HepG2 (cell line): Measurements from ENCODE around the gene GAS6. TPM values are rescaled to one million over a fixed set of nuclear protein-coding genes. Genes with fewer than 3 reads are reported as not detected.
A peak's percentile ranks its signal among the peaks of the same experiment; 100 is the strongest.

Source experiments
- ATAC-seq: fragments of 200-7000 bp; cut with Tn5 transposase; 3 replicates; pipeline ENCODE4 v1.9.1; 2020; ENCODE audit warnings: mild to moderate bottlenecking, moderate library complexity
- BruUV-seq: library from RNA; stranded (reverse); fragments of 400-500 nt; replicated peaks from 2 replicates; lab custom pipeline; 2021; lab: Mats Ljungman, UMichigan
- CTCF ChIA-PET: fragments of 300-600 bp; formaldehyde crosslinking; extraction: SDS; loops from one replicate; lab custom pipeline; 2021; ENCODE audit warnings: low total read pairs, inconsistent platforms, low intra/inter-chr PET ratio; lab: Yijun Ruan, JAX
- POLR2A ChIA-PET: fragments of 350-600 bp; sonication (Branson Sonifier 250); formaldehyde crosslinking; loops from one replicate; lab custom pipeline; 2020; ENCODE audit warnings: antibody characterized with exemption, inconsistent platforms; lab: Yijun Ruan, JAX
- DNase-seq: peaks from one replicate; pipeline ENCODE4 v3.0.0-alpha.2; 2015; ENCODE audit warnings: low spot score
- FAIRE-seq: peaks from 3 replicates; lab custom pipeline; 2011; peaks lifted over from hg19 to GRCh38; lab: Jason Lieb, UNC
- H2AFZ ChIP-seq: one replicate; pipeline ENCODE4 v1.6.1; 2011; ENCODE audit warnings: low read length, inconsistent platforms
- H3K27ac ChIP-seq: fragments of 300-600 bp; 3 replicates; pipeline ENCODE4 v1.8.0; 2011; ENCODE audit warnings: mixed run types, mild to moderate bottlenecking, mixed read lengths, low read length, inconsistent platforms; ENCODE audit not compliant: insufficient read depth; ENCODE audit errors: extremely low read length
- H3K27me3 ChIP-seq, 2 experiments: fragments of 200-600 bp in 1 of 2; 2 replicates in 1 of 2; 3 replicates in 1 of 2; pipeline versions ENCODE4 v1.6.0 to v1.8.0; 2011; ENCODE audit warnings: low read length in 2 of 2, mild to moderate bottlenecking in 2 of 2, moderate library complexity in 2 of 2, inconsistent platforms in 1 of 2; ENCODE audit not compliant: insufficient read depth in 2 of 2, control insufficient read depth in 1 of 2
- H3K36me3 ChIP-seq, 2 experiments: fragments of 200-600 bp in 1 of 2; replicated peaks in 1 of 2; 2 replicates in 1 of 2; 3 replicates in 1 of 2; pipeline versions ENCODE4 v1.5.1 to v1.8.0; 2011; ENCODE audit warnings: low read length in 2 of 2, inconsistent platforms in 1 of 2; ENCODE audit not compliant: insufficient read depth in 2 of 2, control insufficient read depth in 1 of 2
- H3K4me1 ChIP-seq: 2 replicates; pipeline ENCODE4 v1.5.1; 2012; ENCODE audit warnings: low read length, inconsistent platforms; ENCODE audit not compliant: insufficient read depth
- H3K4me2 ChIP-seq: 2 replicates; pipeline ENCODE4 v1.6.0; 2011; ENCODE audit warnings: low read depth, low read length, inconsistent platforms
- H3K4me3 ChIP-seq, 3 experiments: fragments of 200-600 bp in 1 of 3; sonication (generic), shearing (Covaris generic) in 1 of 3; replicated peaks in 1 of 3; 2 replicates each; pipeline ENCODE4 v1.5.1; 2011 to 2016; ENCODE audit warnings: low read length in 3 of 3, inconsistent platforms in 2 of 3, low read depth in 2 of 3, mild to moderate bottlenecking in 2 of 3, control low read depth in 1 of 3, mixed read lengths in 1 of 3; ENCODE audit not compliant: insufficient read depth in 1 of 3
- H3K79me2 ChIP-seq: one replicate; pipeline ENCODE4 v1.6.1; 2011; ENCODE audit warnings: low read length, inconsistent platforms; ENCODE audit not compliant: insufficient read depth
- H3K9ac ChIP-seq: 2 replicates; pipeline ENCODE4 v1.6.0; 2011; ENCODE audit warnings: mild to moderate bottlenecking, low read depth, low read length, inconsistent platforms; ENCODE audit not compliant: insufficient read depth
- H3K9me3 ChIP-seq: 2 replicates; pipeline ENCODE4 v1.5.1; 2012; ENCODE audit warnings: mild to moderate bottlenecking, low read length
- H4K20me1 ChIP-seq: 2 replicates; pipeline ENCODE4 v1.6.0; 2011; ENCODE audit warnings: inconsistent platforms, mild to moderate bottlenecking, low read length, moderate library complexity; ENCODE audit not compliant: insufficient read depth
- JUNB ChIP-seq: sonication (generic); formaldehyde crosslinking; IDR thresholded peaks from 2 replicates; pipeline ENCODE4 v1.8.0; 2022; ENCODE audit warnings: missing genetic modification reagents, mild to moderate bottlenecking, borderline replicate concordance
- NFAT5 ChIP-seq: sonication (generic); formaldehyde crosslinking; IDR thresholded peaks from 2 replicates; pipeline ENCODE4 v1.4.0; 2020; ENCODE audit warnings: missing genetic modification reagents
- NKX3-1 ChIP-seq: sonication (generic); formaldehyde crosslinking; IDR thresholded peaks from 2 replicates; pipeline ENCODE4 v1.5.0; 2020; ENCODE audit warnings: missing genetic modification reagents
- SYNCRIP ChIP-seq: fragments of 200-400 bp; formaldehyde crosslinking; IDR thresholded peaks from 2 replicates; pipeline ENCODE4 v1.6.1; 2018; ENCODE audit warnings: mild to moderate bottlenecking, low read depth, low read length; ENCODE audit not compliant: insufficient read depth
- ZNF335 ChIP-seq: sonication (generic); formaldehyde crosslinking; IDR thresholded peaks from 2 replicates; pipeline ENCODE4 v1.4.0; 2020; ENCODE audit warnings: missing genetic modification reagents
- WGBS: methylation state at CpG from one replicate; pipeline ENCODE4 v1.1.6; 2017; ENCODE audit warnings: low lambda C conversion rate; 5-methylcytosine and 5-hydroxymethylcytosine counted together
- in situ Hi-C: cut with HindIII; loops from 2 replicates; pipeline ENCODE4 v1.10.0; 2017; ENCODE audit warnings: low pct_unique_long_range_greater_than_20kb; ENCODE audit not compliant: extremely low pct_ligation_motif_present
- intact Hi-C: fragments of 100-400 bp; cut with micrococcal nuclease; formaldehyde crosslinking; loops from one replicate; pipeline ENCODE4 v1.10.0; 2022; ENCODE audit not compliant: unreplicated experiment
- polyA plus RNA-seq, 8 experiments: library from polyadenylated mRNA; depleted of rRNA in 3 of 8; stranded (reverse) in 7 of 8; unstranded in 1 of 8; fragments of >200 nt; fragmentation: Illumina TruSeq in 4 of 8; extraction: Trizol in 4 of 8; gene quantifications; 2 replicates each; pipeline versions ENCODE4 v1.2.1 to v1.2.3, GENCODE V29; 2011 to 2016; ENCODE audit warnings: low read depth in 4 of 8, missing spikeins in 1 of 8, mixed read lengths in 1 of 8; ENCODE audit not compliant: insufficient read depth in 1 of 8
- total RNA-seq, 5 experiments: library from RNA; depleted of rRNA; stranded (reverse); fragments of >200 nt; fragmentation: Illumina TruSeq; extraction: Trizol; gene quantifications; 2 replicates each; pipeline ENCODE4 v1.2.3, GENCODE V29; 2016; ENCODE audit warnings: low read depth in 1 of 5
- TF ChIP-seq, protein P1 (sequence below), 2 experiments: sonication (generic) in 1 of 2; formaldehyde crosslinking in 1 of 2; IDR thresholded peaks; 2 replicates each; pipeline versions ENCODE4 v1.5.1 to v1.6.1; 2011 to 2020; ENCODE audit warnings: borderline replicate concordance in 1 of 2, low read depth in 1 of 2, low read length in 1 of 2, mild to moderate bottlenecking in 1 of 2, missing genetic modification reagents in 1 of 2, moderate library complexity in 1 of 2
- TF ChIP-seq, protein P2 (sequence below): sonication (generic); formaldehyde crosslinking; IDR thresholded peaks from 2 replicates; pipeline ENCODE4 v1.4.0; 2020; ENCODE audit warnings: mild to moderate bottlenecking, low read depth, missing genetic modification reagents
- TF ChIP-seq, protein P3 (sequence below): sonication (generic); formaldehyde crosslinking; IDR thresholded peaks from 2 replicates; pipeline ENCODE4 v1.5.1; 2020; ENCODE audit warnings: missing genetic modification reagents, mild to moderate bottlenecking, borderline replicate concordance

GAS6 gene
- total and polyA plus RNA-seq, 2 of the 13 experiments (the other 11 are each of a cell fraction or from before 2014, with no cell fraction given) = 0.09 to 0.24 TPM

GRCh38 chr13:113783200-113783881 lies 80.5 kb downstream of the GAS6 start (continued):
- TF ChIP-seq, protein P1, sequence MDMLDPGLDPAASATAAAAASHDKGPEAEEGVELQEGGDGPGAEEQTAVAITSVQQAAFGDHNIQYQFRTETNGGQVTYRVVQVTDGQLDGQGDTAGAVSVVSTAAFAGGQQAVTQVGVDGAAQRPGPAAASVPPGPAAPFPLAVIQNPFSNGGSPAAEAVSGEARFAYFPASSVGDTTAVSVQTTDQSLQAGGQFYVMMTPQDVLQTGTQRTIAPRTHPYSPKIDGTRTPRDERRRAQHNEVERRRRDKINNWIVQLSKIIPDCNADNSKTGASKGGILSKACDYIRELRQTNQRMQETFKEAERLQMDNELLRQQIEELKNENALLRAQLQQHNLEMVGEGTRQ (IDR thresholded peaks at IDR 0.05; ENCODE audit: low read depth, low read length) = 0 out of 2 replicates have a peak, but pooled peaks have one; percentile 21
- TF ChIP-seq, protein P1 (CRISPR knock-in tag; IDR thresholded peaks at IDR 0.05; ENCODE audit: borderline replicate concordance) = no peak
- TF ChIP-seq, protein P2, sequence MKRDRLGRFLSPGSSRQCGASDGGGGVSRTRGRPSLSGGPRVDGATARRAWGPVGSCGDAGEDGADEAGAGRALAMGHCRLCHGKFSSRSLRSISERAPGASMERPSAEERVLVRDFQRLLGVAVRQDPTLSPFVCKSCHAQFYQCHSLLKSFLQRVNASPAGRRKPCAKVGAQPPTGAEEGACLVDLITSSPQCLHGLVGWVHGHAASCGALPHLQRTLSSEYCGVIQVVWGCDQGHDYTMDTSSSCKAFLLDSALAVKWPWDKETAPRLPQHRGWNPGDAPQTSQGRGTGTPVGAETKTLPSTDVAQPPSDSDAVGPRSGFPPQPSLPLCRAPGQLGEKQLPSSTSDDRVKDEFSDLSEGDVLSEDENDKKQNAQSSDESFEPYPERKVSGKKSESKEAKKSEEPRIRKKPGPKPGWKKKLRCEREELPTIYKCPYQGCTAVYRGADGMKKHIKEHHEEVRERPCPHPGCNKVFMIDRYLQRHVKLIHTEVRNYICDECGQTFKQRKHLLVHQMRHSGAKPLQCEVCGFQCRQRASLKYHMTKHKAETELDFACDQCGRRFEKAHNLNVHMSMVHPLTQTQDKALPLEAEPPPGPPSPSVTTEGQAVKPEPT (CRISPR knock-in tag) = no peak

- FAIRE-seq (no peak), ATAC-seq (no peak), DNase-seq (no peak)
- no peaks in the 10 kb centered on the region for H3K36me3 ChIP-seq
- no peak overlapping the region for H3K4me3 ChIP-seq
- no TSS peak for BruUV-seq
- H3K27ac ChIP-seq = no peak overlapping the region
- H3K79me2 ChIP-seq = no peaks in the 10 kb centered on the region
- POLR2A ChIA-PET = no interaction called here
- no peaks in the 10 kb centered on the region for H3K9me3 ChIP-seq
- intact Hi-C loops (no loop called here), in situ Hi-C loops (no loop called here)
- peaks cover 3 to 33% of the 10 kb centered on the region in 2 experiments for H3K27me3 ChIP-seq
- CTCF ChIA-PET = no interaction called here
- no peaks in the 10 kb centered on the region for H3K4me1 ChIP-seq
- no peak overlapping the region for H3K4me2 ChIP-seq
- no peak overlapping the region for H2AFZ ChIP-seq
- TF ChIP-seq ZNF335 (CRISPR knock-in tag) (no peak), JUNB (CRISPR knock-in tag) (no peak), NKX3-1 (no peak), SYNCRIP (no peak), NFAT5 (no peak)
- TF ChIP-seq, protein P3, sequence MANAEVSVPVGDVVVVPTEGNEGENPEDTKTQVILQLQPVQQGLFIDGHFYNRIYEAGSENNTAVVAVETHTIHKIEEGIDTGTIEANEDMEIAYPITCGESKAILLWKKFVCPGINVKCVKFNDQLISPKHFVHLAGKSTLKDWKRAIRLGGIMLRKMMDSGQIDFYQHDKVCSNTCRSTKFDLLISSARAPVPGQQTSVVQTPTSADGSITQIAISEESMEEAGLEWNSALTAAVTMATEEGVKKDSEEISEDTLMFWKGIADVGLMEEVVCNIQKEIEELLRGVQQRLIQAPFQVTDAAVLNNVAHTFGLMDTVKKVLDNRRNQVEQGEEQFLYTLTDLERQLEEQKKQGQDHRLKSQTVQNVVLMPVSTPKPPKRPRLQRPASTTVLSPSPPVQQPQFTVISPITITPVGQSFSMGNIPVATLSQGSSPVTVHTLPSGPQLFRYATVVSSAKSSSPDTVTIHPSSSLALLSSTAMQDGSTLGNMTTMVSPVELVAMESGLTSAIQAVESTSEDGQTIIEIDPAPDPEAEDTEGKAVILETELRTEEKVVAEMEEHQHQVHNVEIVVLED = no peak
- H4K20me1 ChIP-seq = no peaks in the 10 kb centered on the region
- 19% methylated on average over 13 of the region's 14 CpGs for WGBS
- no peak overlapping the region for H3K9ac ChIP-seq
Observed at GRCh38 chr13:113782472-113782871, 81.4 kb downstream of the GAS6 start.
